Measurements from ENCODE around the gene PLAC1. TPM values are rescaled to one million over a fixed set of nuclear protein-coding genes. Genes with fewer than 3 reads are reported as not detected.

PLAC1 gene
- polyA plus RNA-seq, 1 donor from 2014 or later = not detected

DNA sequence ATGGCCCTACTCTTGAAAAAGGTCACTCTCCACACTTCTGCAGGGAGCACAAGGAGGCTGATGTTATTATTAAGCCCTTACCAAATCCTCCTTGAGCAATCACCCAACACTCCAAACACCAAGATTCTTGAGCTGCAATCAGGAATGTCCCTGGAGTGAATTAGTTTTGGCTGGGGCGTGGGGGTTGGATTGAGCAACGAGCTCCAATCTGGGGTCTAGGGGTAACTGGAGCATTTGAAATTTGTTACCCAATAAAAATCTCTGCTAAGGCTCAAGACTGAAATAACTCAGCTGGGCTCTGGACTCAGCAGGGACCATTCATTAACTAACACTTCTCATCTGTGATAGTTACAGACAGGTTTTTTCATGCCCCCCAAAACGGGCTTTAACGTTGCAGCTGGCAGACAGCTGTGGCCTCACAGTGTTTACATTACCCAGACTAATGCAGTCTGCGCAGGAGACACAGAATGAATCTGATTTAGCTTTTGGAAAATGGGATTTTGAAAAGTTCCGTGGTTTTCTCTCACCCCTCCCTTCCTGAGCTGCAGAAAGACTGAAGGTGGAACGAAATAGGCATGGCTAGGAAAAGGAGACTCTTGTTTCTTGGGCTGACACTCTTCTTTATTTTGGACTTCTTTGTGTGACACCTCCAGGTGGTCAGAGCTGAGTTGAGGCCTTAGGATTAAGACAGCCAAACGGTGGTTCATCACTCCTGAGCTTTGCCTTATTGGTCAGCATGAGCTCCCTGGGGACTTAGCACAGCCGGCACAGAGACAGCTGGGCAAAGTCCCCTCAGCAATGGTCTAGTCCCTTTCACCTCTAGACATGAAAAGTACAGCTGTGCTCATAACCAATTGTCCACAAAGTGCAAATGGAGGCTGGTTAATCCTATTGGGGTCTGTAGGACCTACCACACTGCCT is 26.6 kb downstream of the PLAC1 start:
- Histone ChIP-seq H3K9ac (ENCODE audit: low read length) (no peak overlapping the region), H3K4me3 (ENCODE audit: low read length) (no peak overlapping the region), H4K20me1 (ENCODE audit: insufficient read depth) (no peaks in the 10 kb centered on the region), H3K27me3 (ENCODE audit: insufficient read depth, low read depth, low read length) (no peaks in the 10 kb centered on the region), H3K4me2 (ENCODE audit: low read length) (no peak overlapping the region), H3K36me3 (ENCODE audit: insufficient read depth, low read length) (no peaks in the 10 kb centered on the region), H3K79me2 (replicated peaks; ENCODE audit: insufficient read depth, low read length) (no peaks in the 10 kb centered on the region), H3K9me3 (ENCODE audit: low read length) (no peaks in the 10 kb centered on the region), H3K27ac (ENCODE audit: low read length) (no peak overlapping the region), H3F3A (ENCODE audit: insufficient read depth, low read length, poor library complexity, severe bottlenecking) (no peaks in the 10 kb centered on the region), H3K9me2 (ENCODE audit: insufficient read depth, low read length) (no peaks in the 10 kb centered on the region), H2AFZ (ENCODE audit: low read depth, low read length) (no peak overlapping the region)
- TF ChIP-seq EP300 (conservative IDR thresholded peaks at IDR 0.05; ENCODE audit: poor library complexity, severe bottlenecking) (no peak), POLR2AphosphoS5 (IDR thresholded peaks at IDR 0.05) (no peak), MXI1 (conservative IDR thresholded peaks at IDR 0.05; ENCODE audit: poor library complexity, severe bottlenecking) (no peak), REST (IDR thresholded peaks at IDR 0.05; ENCODE audit: borderline replicate concordance) (no peak), RAD21 (conservative IDR thresholded peaks at IDR 0.05) (no peak)

DNA sequence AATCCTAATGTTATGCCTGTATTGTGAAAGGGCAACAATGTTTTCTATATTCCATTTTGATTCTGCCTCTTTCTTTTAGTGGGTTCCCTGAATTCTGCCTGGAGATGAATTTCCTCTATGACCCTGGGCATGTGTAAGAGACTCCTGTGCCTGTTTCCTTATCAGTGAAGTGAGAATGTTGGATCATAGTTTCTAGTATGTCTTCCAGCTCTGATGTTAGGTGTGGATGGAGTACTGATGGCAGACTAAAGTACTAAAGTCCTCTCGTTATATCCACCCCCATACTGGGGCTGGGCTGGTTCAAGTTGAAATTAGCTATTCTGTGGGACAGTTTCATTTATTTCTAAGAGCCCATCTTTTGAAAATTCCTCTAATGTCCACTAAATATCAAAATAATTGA is 29.6 kb downstream of the PLAC1 start:
- Histone ChIP-seq H3K27ac (ENCODE audit: low read length) (no peak overlapping the region), H3K79me2 (replicated peaks; ENCODE audit: insufficient read depth, low read length) (no peaks in the 10 kb centered on the region), H2AFZ (ENCODE audit: low read depth, low read length) (no peak overlapping the region), H3K27me3 (ENCODE audit: insufficient read depth, low read depth, low read length) (no peaks in the 10 kb centered on the region), H3F3A (ENCODE audit: insufficient read depth, low read length, poor library complexity, severe bottlenecking) (no peaks in the 10 kb centered on the region), H4K20me1 (ENCODE audit: insufficient read depth) (no peaks in the 10 kb centered on the region), H3K4me2 (ENCODE audit: low read length) (no peak overlapping the region), H3K4me3 (ENCODE audit: low read length) (no peak overlapping the region), H3K9me2 (ENCODE audit: insufficient read depth, low read length) (no peaks in the 10 kb centered on the region), H3K36me3 (ENCODE audit: insufficient read depth, low read length) (no peaks in the 10 kb centered on the region), H3K9me3 (ENCODE audit: low read length) (no peaks in the 10 kb centered on the region), H3K9ac (ENCODE audit: low read length) (no peak overlapping the region)
- no peak for TF ChIP-seq EP300 (conservative IDR thresholded peaks at IDR 0.05; ENCODE audit: poor library complexity, severe bottlenecking)
- TF ChIP-seq POLR2AphosphoS5 (IDR thresholded peaks at IDR 0.05) = no peak
- TF ChIP-seq REST (IDR thresholded peaks at IDR 0.05; ENCODE audit: borderline replicate concordance) = no peak
- no peak for TF ChIP-seq CTCF (IDR thresholded peaks at IDR 0.05; ENCODE audit: poor library complexity, severe bottlenecking)
- TF ChIP-seq MXI1 (conservative IDR thresholded peaks at IDR 0.05; ENCODE audit: poor library complexity, severe bottlenecking) = no peak
- no peak for TF ChIP-seq TAF1 (IDR thresholded peaks at IDR 0.05; ENCODE audit: low read depth)
- TF ChIP-seq EZH2 (IDR thresholded peaks at IDR 0.05; ENCODE audit: borderline replicate concordance, insufficient read depth, low read length, poor library complexity, severe bottlenecking) = no peak
- TF ChIP-seq RAD21 (conservative IDR thresholded peaks at IDR 0.05) = no peak
- no peak for TF ChIP-seq SMC3 (conservative IDR thresholded peaks at IDR 0.05; ENCODE audit: poor library complexity)
